ENCODE measurements around the gene ZCCHC8.
"Not testable (repeated sequence)": the region's sequence is repeated elsewhere in the genome, so short reads cannot be mapped to it uniquely, and the experiment has no call there.

ZCCHC8 gene

DNA sequence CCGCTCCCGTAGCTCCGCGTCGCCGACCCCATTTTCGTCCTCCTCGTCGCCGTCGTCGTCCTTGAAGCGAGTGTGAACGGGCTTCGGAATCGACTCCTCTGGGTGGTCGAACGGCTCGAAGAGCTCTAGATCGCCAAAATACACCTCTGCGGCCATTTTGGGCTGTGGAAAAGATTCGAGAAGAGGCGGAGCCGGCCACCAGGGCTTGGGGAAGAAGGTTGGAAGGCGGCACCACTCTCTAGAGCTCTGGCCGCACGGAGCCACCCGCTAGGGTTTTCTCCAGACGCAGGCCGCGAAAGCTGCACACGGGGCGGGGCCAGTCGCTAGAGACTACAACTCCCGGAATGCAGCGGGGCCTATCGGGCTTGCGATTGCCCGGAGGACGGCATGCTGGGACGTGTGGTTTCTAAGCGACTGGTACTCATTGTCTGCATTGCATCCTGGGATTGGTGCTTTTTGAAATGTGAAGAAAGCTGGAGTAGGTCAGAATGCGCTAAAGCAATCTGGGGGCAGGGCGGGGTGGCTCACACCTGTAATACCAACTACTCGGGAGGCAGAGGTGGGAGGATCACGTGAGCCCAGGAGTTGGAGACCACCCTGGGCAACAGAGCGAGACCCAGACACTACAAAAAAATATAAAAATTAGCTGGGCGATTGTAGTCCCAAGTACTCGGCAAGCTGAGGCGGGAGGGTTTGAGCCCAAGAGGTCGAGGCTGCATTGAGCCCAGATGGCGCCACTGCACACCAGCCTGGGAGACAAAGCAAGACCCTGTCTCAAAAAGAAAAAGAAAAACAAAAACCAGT, at the start of gene ZCCHC8:
ZCCHC8 (minus strand) TSS at position 248 of the 804 bp plus-strand sequence; CDS start at position 156, 92 bp downstream.
- peak; percentile 96 for DNase-seq (ENCODE audit: low spot score)

DNA sequence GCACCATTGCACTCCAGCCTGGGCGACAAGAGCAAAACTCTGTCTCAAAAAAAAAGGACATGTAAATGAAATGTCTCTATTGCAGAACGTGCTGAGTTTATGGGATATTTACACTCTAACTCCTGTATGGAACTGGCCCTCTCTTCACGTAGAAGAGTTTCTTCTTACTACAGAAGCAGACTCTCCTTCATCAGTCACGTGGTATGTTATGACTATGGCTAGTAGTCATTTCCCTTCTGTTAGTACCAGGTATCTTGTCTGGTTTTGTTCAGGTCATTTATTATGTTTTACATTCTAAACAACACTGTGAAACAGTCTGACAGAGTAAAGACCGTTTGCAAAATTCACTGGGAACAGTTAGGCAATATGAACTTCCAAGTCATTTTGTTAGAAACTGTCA, 46.6 kb upstream of the ZCCHC8 start:
- no peak for DNase-seq (ENCODE audit: low spot score)

- DNase-seq (ENCODE audit: low spot score) = no peak
These were observed 45.1 kb upstream of the ZCCHC8 start for GRCh38 chr12:122545855-122546254.

- no peak for DNase-seq (ENCODE audit: low spot score)
These were observed 43.8 kb upstream of the ZCCHC8 start for GRCh38 chr12:122544537-122544936.

DNA sequence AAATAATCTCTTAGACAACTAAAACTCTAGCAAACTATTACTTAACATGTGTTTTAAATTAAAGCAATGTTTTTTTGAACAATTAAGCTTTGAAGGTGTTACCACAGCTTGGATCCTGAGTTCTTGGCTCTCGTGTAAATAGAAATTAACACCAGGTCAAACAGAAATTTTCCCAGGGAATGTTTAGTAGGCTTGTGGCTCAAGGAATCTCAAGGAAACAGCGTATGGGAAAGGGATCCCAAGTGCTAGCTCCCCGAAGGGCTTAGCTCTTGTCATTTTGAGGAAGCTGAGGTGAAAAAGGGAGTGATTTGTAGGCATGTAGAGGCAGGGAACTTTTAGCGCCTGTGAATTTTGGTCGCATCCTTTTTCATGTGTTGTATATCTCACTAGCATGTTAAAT, 37.8 kb upstream of the ZCCHC8 start:
- DNase-seq (ENCODE audit: low spot score) = no peak

GRCh38 chr12:122537021-122537420, 36.3 kb upstream of the ZCCHC8 start:
- DNase-seq (ENCODE audit: low spot score) = no peak

- DNase-seq (ENCODE audit: low spot score) = no peak
These were observed 33.1 kb upstream of the ZCCHC8 start for GRCh38 chr12:122533856-122534255.

DNA sequence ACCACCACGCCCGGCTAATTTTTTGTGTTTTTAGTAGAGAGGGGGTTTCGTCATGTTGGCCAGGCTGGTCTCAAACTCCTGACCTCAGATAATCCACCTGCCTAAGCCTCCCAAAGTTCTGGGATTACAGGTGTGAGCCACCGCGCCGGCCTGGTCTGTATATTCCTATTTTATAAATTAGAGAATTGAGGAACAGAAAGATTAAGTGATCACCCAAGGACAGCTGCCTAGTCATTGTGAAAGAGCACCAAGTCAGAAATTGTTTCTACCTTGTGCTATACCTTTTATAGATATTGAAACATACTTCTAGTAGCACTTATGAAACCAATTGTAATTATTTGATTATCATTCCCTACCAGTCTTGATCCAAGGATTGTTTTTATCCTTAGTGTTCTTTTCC, 28.3 kb upstream of the ZCCHC8 start:
- no peak for DNase-seq (ENCODE audit: low spot score)

DNA sequence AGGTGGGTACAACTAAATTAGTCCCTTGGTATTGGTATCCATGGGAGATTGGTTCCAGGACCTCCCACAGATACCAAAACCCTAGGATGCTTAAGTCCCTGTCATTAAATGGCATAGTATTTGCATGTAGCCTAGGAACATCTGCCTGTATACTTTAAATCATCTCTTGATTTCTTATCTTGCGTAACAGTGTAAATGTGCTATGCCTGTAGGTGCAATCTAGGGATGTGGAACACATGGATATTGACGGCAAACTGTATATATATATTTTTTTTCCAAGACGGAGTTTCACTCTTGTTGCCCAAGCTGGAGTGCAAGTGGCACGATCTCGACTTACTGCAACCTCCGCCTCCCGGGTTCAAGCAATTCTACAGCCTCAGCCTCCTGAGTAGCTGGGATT, 27.9 kb upstream of the ZCCHC8 start:
- no peak for DNase-seq (ENCODE audit: low spot score)

DNA sequence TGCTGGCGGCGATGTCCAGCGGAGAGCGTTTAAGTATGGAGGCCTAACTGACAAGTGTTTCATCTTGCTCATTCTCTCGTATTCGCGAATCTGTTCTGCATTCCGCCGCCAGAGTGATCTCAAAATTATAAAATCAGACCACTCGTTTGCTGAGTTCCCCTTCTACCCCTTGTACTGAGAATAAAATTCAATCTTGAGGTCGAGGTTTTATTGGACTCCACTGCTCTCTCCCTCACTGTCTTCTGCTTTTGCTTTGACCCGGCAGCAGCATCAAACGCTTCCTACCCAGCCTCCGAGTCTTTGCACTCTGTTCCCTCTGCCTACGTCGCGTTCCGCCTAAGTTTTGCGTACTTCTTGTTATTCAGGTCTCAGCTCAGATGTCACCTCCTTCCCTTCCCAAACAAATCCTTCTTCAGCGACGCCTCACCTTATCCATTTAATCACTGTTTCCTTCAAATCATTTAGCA, 26.8 kb upstream of the ZCCHC8 start:
- DNase-seq (ENCODE audit: low spot score) = peak; percentile 9

DNA sequence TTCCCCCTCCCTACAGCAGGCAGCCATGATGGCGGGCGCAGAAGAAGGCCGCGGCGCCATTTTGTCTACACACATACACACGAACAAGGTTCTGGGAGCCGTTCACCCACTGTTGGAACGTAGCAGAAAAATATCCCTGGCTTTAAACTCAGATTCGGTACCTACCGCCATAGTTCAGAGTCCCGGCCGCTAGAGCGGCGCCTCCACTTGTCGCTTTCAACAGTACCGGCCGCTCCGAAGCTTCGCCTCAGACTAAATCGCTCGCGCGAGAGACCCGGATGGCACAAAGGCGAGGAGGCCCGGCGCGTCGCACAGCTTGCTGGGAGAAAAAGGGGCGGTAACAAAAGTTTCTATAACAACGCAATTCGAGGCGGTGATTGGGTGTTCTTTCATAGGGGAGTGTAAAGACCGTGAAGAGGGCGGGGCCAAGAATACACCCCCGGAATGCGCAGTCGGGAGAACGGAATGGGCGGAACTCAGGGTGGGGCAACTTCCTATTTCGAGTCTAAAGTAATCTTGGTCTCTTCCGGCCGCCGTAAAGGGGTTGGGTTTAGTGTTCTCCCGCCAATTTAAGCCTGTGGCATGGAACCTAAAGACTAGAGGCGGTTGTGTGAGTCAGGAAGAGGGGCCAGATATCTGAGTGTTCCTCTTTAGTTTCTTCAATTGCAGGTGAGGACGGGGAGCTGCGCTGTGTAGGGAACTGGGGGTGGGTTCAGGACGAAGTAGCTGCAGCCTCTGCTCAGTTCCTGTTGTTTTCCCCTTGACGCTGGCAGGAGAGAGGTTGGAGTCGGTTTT, 26.1 kb upstream of the ZCCHC8 start, which contains the start of the genes KNTC1 and RSRC2:
KNTC1 (plus strand) TSS at position 567 of the 795 bp plus-strand sequence. CDS start 2,815 bp downstream, outside the sequence.
RSRC2 (minus strand) TSS at position 254 of the 795 bp plus-strand sequence; CDS start at position 171, 83 bp downstream.
- DNase-seq (ENCODE audit: low spot score) = peak; percentile 100

GRCh38 chr12:122523846-122524718, 23.4 kb upstream of the ZCCHC8 start:
- no peak for DNase-seq (ENCODE audit: low spot score)

DNA sequence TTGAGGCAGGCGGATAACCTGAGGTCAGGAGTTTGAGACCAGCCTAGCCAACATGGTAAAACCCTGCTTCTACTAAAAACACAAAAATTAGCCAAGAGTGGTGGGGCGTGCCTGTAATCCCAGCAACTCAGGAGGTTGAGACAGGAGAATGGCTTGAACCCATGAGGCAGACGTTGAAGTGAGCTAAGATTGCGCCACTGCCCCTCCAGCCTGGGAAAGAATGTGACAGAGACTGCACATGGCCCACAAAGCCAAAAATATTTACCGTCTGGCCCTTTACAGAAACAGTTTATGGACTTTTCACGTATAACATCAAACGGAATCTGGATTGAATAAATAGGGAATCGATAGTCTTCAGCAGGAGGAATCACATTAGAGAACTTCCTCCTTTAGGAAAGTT, 22.5 kb upstream of the ZCCHC8 start:
- DNase-seq (ENCODE audit: low spot score) = no peak

- DNase-seq (ENCODE audit: low spot score) = no peak
These were observed 19.9 kb upstream of the ZCCHC8 start for GRCh38 chr12:122520676-122521075.

DNA sequence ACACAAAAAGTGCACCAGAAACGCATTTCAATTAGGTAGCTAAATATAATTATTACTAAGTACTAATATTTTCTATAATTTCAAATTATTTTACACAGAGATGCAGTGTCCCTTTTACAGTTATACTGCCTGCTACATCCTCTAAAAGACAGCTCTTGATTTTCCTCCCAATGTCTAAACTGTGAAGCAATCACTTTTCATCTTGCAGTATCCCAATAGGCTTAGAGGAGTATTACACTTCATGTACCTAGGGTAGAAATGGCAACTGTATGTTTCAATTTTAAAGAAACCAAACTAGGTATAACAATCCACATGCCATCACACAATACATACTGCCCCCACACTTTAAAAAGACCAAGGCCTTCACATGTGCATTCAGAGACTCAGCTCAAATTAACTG, 18.7 kb upstream of the ZCCHC8 start:
- DNase-seq (ENCODE audit: low spot score) = peak; percentile 11

DNA sequence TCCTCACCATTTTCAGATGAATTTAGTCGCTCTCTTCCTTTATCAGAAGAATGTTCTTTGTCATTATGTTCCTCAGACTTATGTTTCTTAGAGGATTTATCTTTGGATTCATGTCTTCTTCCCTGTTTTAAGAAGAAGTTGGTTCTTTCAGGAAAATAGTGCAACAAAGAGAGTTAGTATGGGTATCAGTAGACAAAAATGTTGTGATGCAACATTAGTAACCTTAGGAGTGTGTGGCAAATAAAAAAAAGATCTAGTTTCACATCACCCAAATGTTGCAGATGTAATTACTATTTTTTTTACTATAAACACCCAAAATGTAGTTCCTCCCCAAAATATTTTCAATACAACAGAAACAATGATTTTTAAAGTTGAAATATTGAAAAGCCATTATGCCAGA, 18.2 kb upstream of the ZCCHC8 start:
- DNase-seq (ENCODE audit: low spot score) = no peak

- DNase-seq (ENCODE audit: low spot score) = peak; percentile 62
These were observed 17.1 kb upstream of the ZCCHC8 start for GRCh38 chr12:122517877-122518276.

DNA sequence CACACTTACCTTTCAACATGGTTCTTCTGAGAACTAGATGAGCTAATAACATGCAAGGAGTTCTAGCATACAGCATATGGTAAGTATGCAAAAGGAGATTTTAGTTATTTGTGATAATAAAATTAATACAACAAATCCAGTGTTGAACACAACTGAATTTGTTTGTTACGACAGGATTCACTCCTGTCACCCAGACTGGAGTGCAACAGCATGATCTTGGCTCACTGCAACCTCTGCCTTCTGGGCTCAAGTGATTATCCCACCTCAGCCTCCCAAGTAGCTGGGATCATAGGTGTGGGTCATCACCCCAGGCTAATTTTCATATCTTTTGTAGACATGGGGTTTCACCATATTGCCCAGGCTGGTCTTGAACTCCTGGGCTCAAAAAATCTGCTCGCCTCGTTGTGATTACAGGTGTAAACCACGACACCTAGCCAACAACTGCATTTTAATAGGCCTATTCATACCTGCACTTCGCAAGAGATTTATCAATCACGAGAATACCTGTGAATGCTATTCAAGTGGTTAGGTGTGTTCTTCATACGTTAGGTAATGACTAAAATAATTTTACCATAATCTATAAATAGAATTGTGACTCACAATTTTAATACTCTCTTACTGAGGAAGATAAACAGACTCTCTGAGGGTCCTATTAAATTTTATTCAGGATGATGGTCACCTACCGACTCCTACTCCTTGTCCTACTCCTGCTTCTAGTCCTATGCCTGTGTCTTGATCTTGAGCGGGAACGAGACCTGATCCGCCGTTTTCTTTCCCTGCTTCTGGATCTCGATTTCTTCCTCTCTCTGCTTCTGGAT, 16.0 kb upstream of the ZCCHC8 start:
- DNase-seq (ENCODE audit: low spot score) = no peak

DNA sequence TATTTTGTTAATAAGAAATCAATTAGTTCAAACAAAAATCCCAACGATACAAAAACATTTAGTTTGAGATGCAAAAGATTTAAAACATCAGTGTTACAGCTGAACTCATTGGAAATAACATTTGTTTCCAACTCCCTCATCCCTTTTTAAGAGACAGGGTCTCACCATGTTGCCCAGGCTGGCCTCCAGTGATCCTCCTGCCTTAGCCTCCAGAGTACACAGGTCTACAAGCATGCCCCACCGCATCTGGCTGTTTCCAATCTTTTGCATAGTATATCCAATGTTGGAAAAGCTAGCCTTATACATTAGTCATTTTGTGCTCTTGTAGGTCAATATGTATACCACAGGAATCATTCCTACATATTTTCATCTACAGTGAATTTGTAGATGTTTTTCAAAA, 14.5 kb upstream of the ZCCHC8 start:
- DNase-seq (ENCODE audit: low spot score) = no peak

- DNase-seq (ENCODE audit: low spot score) = no peak
These were observed 12.9 kb upstream of the ZCCHC8 start for GRCh38 chr12:122513660-122514059.

DNA sequence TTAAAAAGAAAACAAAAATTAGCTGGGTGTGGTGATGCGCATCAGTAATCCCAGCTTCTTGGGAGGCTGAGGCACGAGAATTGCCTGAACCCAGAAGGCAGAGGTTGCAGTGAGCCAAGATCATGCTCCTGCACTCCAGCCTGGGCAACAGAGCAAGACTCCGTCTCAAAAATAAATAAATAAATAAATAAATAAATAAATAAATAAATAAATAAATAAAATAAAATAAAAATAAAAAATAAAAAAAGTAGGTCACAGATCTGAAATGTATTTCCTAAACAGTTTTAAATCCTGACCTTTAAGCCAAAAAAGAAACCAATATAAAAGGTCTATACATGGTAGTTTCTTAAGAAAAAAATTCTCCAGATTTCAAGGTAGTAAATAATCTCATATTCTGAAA, 12.3 kb upstream of the ZCCHC8 start:
- DNase-seq (ENCODE audit: low spot score) = not testable (repeated sequence)

Measured in AG08395 (cell line).